ENCODE data around the gene SFMBT2.

The SFMBT2 gene

GRCh38 chr10:7134448-7134847 is 276.4 kb downstream of the SFMBT2 start:
- no peak for DNase-seq (ENCODE audit: low read depth)

DNA sequence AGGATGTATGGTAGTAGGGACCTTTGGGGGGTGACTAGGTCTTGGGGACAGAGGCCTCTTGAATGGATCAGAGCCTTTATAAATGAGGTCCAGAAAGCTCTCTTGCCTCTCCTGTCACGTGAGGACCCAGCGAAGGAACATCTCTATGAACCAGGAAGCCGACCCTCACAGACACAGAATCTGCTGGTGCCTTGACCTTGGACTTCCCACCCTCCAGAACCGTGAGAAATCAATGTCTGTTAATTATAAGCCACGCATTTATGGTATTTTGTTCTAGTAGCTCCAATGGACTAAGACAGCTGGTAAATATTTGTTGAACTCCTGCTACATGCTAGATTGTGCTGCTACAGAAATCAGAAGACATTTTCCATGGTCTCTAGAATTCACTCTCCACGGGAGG is 276.9 kb downstream of the SFMBT2 start:
- DNase-seq (ENCODE audit: low read depth) = no peak

- no peak for DNase-seq (ENCODE audit: low read depth)
Measured at GRCh38 chr10:7133278-7133677, 277.6 kb downstream of the SFMBT2 start.

DNA sequence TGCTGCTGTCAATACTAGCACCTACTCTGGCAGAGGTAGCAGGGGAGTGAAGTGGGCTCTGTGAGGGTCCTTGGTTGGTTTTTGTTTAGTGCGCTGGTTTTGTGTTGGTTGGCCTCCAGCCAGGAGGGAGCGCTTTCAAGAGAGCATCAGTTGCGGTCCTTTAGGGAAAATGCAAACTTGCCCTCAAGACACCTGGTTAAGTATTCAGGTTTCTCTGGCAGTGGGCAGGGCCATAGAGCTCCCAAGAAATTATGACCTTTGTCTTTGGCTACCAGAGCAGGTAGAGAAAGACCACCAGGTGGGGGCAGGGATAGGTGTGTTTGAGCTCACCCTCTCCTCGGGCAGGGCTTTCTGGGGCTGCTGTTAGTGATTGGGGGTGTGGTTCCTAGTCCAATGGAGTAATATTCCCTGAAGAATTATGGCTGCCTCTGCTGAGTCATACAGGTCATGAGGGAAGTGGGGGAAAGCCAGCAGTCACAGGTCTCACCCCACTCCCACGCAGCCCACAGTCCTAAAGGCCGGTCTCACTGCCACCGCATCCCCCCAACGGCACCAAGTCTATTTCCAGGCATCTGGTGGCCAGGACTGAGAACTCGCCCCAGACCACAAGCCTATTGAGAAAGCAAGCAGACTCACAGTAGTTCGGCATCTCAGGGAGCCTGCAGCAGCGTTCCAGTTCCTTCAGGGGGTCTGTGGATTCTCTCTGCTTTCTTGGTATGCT is 280.5 kb downstream of the SFMBT2 start:
- no peak for DNase-seq (ENCODE audit: low read depth)

- DNase-seq (ENCODE audit: low read depth) = no peak
Measured at GRCh38 chr10:7123774-7124173, 287.1 kb downstream of the SFMBT2 start.

- no peak for DNase-seq (ENCODE audit: low read depth)
Measured at GRCh38 chr10:7122561-7122960, 288.3 kb downstream of the SFMBT2 start.

GRCh38 chr10:7121154-7121797 is 289.6 kb downstream of the SFMBT2 start:
- peak; percentile 53 for DNase-seq (ENCODE audit: low read depth)

GRCh38 chr10:7119325-7120015 is 291.4 kb downstream of the SFMBT2 start:
- no peak for DNase-seq (ENCODE audit: low read depth)

GRCh38 chr10:7117806-7118674 is 292.8 kb downstream of the SFMBT2 start:
- no peak for DNase-seq (ENCODE audit: low read depth)

DNA sequence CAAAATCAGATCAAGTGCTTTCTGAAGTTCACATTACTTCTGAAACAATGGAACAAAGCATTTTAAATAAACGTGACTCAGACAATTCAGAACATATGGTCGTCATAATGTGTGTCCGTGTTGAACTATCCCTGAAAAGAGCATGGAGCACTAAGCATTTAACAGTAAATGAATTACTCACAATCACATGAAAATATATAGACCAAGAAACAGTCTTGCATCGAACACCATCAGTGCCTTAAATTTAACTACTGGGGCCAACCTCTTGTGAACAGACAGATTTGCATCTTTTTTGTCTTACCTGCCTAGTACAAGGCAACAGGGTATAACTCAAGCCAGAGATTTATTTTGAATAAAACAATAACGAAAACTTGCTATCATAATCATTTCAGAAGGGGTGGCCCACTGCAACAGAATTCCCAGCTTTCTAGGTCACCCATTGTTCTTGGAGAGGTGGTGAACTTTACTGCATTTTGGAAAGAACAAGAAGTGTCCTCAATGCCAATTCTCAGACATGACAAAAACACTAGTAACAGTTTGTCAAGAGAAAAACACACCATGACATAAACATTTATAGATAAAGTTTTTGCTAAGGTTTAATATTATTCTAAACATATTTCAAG is 293.5 kb downstream of the SFMBT2 start:
- no peak for DNase-seq (ENCODE audit: low read depth)

DNA sequence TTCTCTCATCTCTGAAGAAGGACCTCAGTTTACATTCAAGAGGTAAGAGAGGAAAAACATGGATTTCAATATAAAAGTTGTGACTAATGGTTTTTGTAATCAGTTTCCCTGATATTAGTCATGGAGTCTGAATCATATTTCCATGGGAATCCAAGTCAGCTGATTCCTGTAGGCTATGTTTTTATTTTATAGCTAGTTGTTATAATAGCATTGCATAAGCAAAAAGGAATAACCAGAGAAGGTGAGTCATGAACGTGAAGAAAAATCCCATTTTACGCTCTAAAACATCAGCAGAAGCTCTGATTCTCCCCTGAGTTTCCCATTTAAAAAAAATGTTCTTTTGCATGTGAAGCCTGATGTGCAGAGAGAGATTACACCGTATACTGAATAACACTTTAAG is 299.3 kb downstream of the SFMBT2 start:
- no peak for DNase-seq (ENCODE audit: low read depth)

DNA sequence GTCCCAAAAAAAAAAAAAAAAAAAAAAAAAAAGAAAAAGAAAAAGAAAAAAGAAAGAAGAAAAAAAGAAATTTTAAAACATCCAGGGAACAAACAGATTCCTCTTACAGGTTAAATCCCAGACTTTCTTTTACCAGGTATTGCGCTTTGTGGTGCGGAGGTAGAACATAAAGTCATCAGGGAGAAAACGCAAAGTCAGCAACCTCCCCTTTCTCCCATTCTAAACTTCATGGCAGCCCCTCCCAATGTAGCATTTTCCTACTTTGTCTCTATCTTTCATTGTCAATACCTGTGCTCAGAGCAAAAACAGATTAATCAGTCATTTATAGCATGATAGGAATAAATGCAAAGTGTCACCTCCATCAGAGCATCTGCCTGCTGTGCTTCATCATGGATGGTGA is 299.7 kb downstream of the SFMBT2 start:
- DNase-seq (ENCODE audit: low read depth) = no peak

Data from stimulated activated CD8-positive, alpha-beta memory T cell treated with anti-CD3 and anti-CD28 coated beads, Interleukin-7, amount 100 ng/mL, for 24 hours (primary cell).